HepG2 (cell line): ENCODE results near the gene CRTC2. TPM values are rescaled to one million over a fixed set of nuclear protein-coding genes. Genes with fewer than 3 reads are reported as not detected.

Experiments
- CHD4 ChIP-seq: fragments of 200-600 bp; sonication (generic); IDR thresholded peaks from 2 replicates; pipeline ENCODE4 v1.7.0; 2017; ENCODE audit warnings: mild to moderate bottlenecking, low read length, borderline replicate concordance
- CREM ChIP-seq, 2 experiments: sonication (generic) in 1 of 2; formaldehyde crosslinking in 1 of 2; IDR thresholded peaks; 2 replicates each; pipeline versions ENCODE4 v1.4.0 to v1.6.1; 2016 to 2020; ENCODE audit warnings: antibody characterized with exemption in 1 of 2, mild to moderate bottlenecking in 1 of 2, missing genetic modification reagents in 1 of 2
- GABPB1 ChIP-seq: IDR thresholded peaks from 2 replicates; pipeline ENCODE4 v1.6.1; 2016; ENCODE audit warnings: mild to moderate bottlenecking, missing genetic modification reagents, moderate library complexity, missing compliant biosample characterization
- HNF4A ChIP-seq: sonication (generic); formaldehyde crosslinking; IDR thresholded peaks from 2 replicates; pipeline ENCODE4 v1.4.0; 2020; ENCODE audit warnings: missing genetic modification reagents
- HOXA7 ChIP-seq: sonication (generic); formaldehyde crosslinking; IDR thresholded peaks from 2 replicates; pipeline ENCODE4 v1.8.1; 2022; ENCODE audit warnings: mild to moderate bottlenecking, missing genetic modification reagents, moderate library complexity
- ISX ChIP-seq: sonication (generic); formaldehyde crosslinking; conservative IDR thresholded peaks from 2 replicates; pipeline ENCODE4 v1.5.0; 2020; ENCODE audit warnings: missing genetic modification reagents
- MBNL3 ChIP-seq: fragments of 250-450 bp; sonication (Bioruptor Pico); conservative IDR thresholded peaks from 2 replicates; pipeline ENCODE4 v1.8.0; 2022; ENCODE audit warnings: mild to moderate bottlenecking, inconsistent platforms
- MXD1 ChIP-seq: sonication (generic); formaldehyde crosslinking; IDR thresholded peaks from 2 replicates; pipeline ENCODE4 v1.4.0; 2020; ENCODE audit warnings: mild to moderate bottlenecking, missing genetic modification reagents
- RFX3 ChIP-seq: IDR thresholded peaks from 2 replicates; pipeline ENCODE4 v1.6.1; 2016; ENCODE audit warnings: missing biosample characterization, missing genetic modification reagents
- SP2 ChIP-seq: sonication (generic); formaldehyde crosslinking; IDR thresholded peaks from 2 replicates; pipeline ENCODE4 v1.5.1; 2020; ENCODE audit warnings: mild to moderate bottlenecking, missing genetic modification reagents
- TAF1 ChIP-seq: sonication (generic); formaldehyde crosslinking; IDR thresholded peaks from 2 replicates; pipeline ENCODE4 v1.4.0; 2020; ENCODE audit warnings: missing genetic modification reagents
- TCF12 ChIP-seq, 2 experiments: fragments of 450-650 bp in 1 of 2; sonication (generic) in 1 of 2; formaldehyde crosslinking in 1 of 2; IDR thresholded peaks; 2 replicates each; pipeline versions ENCODE4 v1.6.1 to v1.8.0; 2017 to 2022; ENCODE audit warnings: antibody characterized with exemption in 1 of 2, mild to moderate bottlenecking in 1 of 2, missing genetic modification reagents in 1 of 2, moderate library complexity in 1 of 2
- YEATS2 ChIP-seq: sonication (generic); formaldehyde crosslinking; IDR thresholded peaks from 2 replicates; pipeline ENCODE4 v1.4.0; 2020; ENCODE audit warnings: missing genetic modification reagents, borderline replicate concordance
- ZKSCAN5 ChIP-seq: sonication (generic); formaldehyde crosslinking; IDR thresholded peaks from 2 replicates; pipeline ENCODE4 v1.5.1; 2020; ENCODE audit warnings: mild to moderate bottlenecking, missing genetic modification reagents
- ZNF180 ChIP-seq: sonication (generic); formaldehyde crosslinking; IDR thresholded peaks from 2 replicates; pipeline ENCODE4 v1.4.0; 2020; ENCODE audit warnings: low read depth, missing genetic modification reagents, borderline replicate concordance
- ZNF264 ChIP-seq: sonication (generic); formaldehyde crosslinking; IDR thresholded peaks from 2 replicates; pipeline ENCODE4 v1.4.0; 2020; ENCODE audit warnings: missing genetic modification reagents
- ZNF329 ChIP-seq: sonication (generic); formaldehyde crosslinking; IDR thresholded peaks from 2 replicates; pipeline ENCODE4 v1.9.0; 2021; ENCODE audit warnings: low read depth, mild to moderate bottlenecking, missing genetic modification reagents
- ZNF557 ChIP-seq: sonication (generic); formaldehyde crosslinking; IDR thresholded peaks from 2 replicates; pipeline ENCODE4 v1.4.0; 2020; ENCODE audit warnings: missing genetic modification reagents
- ZNF644 ChIP-seq: IDR thresholded peaks from 2 replicates; pipeline ENCODE4 v1.6.1; 2016; ENCODE audit warnings: low read depth
- ZNF7 ChIP-seq: IDR thresholded peaks from 2 replicates; pipeline ENCODE4 v1.6.1; 2016; ENCODE audit warnings: missing biosample characterization, missing genetic modification reagents
- ZNF746 ChIP-seq: sonication (generic); formaldehyde crosslinking; IDR thresholded peaks from 2 replicates; pipeline ENCODE4 v1.8.0; 2022; ENCODE audit warnings: mild to moderate bottlenecking, missing genetic modification reagents
- polyA plus RNA-seq, 8 experiments: library from polyadenylated mRNA; depleted of rRNA in 3 of 8; stranded (reverse) in 7 of 8; unstranded in 1 of 8; fragments of >200 nt; fragmentation: Illumina TruSeq in 4 of 8; extraction: Trizol in 4 of 8; gene quantifications; 2 replicates each; pipeline versions ENCODE4 v1.2.1 to v1.2.3, GENCODE V29; 2011 to 2016; ENCODE audit warnings: low read depth in 4 of 8, missing spikeins in 1 of 8, mixed read lengths in 1 of 8; ENCODE audit not compliant: insufficient read depth in 1 of 8
- total RNA-seq, 5 experiments: library from RNA; depleted of rRNA; stranded (reverse); fragments of >200 nt; fragmentation: Illumina TruSeq; extraction: Trizol; gene quantifications; 2 replicates each; pipeline ENCODE4 v1.2.3, GENCODE V29; 2016; ENCODE audit warnings: low read depth in 1 of 5
- TF ChIP-seq, protein P1 (sequence below): sonication (generic); formaldehyde crosslinking; IDR thresholded peaks from 2 replicates; pipeline ENCODE4 v1.4.0; 2020; ENCODE audit warnings: missing genetic modification reagents
- TF ChIP-seq, protein P2 (sequence below): sonication (generic); formaldehyde crosslinking; IDR thresholded peaks from 2 replicates; pipeline ENCODE4 v1.4.0; 2020; ENCODE audit warnings: missing genetic modification reagents; ENCODE audit errors: not compliant biosample characterization

CRTC2 gene
- total and polyA plus RNA-seq, 2 of the 13 experiments (the other 11 are each of a cell fraction or from before 2014, with no cell fraction given) = 6.1 to 26.7 TPM

- TF ChIP-seq, protein P1, sequence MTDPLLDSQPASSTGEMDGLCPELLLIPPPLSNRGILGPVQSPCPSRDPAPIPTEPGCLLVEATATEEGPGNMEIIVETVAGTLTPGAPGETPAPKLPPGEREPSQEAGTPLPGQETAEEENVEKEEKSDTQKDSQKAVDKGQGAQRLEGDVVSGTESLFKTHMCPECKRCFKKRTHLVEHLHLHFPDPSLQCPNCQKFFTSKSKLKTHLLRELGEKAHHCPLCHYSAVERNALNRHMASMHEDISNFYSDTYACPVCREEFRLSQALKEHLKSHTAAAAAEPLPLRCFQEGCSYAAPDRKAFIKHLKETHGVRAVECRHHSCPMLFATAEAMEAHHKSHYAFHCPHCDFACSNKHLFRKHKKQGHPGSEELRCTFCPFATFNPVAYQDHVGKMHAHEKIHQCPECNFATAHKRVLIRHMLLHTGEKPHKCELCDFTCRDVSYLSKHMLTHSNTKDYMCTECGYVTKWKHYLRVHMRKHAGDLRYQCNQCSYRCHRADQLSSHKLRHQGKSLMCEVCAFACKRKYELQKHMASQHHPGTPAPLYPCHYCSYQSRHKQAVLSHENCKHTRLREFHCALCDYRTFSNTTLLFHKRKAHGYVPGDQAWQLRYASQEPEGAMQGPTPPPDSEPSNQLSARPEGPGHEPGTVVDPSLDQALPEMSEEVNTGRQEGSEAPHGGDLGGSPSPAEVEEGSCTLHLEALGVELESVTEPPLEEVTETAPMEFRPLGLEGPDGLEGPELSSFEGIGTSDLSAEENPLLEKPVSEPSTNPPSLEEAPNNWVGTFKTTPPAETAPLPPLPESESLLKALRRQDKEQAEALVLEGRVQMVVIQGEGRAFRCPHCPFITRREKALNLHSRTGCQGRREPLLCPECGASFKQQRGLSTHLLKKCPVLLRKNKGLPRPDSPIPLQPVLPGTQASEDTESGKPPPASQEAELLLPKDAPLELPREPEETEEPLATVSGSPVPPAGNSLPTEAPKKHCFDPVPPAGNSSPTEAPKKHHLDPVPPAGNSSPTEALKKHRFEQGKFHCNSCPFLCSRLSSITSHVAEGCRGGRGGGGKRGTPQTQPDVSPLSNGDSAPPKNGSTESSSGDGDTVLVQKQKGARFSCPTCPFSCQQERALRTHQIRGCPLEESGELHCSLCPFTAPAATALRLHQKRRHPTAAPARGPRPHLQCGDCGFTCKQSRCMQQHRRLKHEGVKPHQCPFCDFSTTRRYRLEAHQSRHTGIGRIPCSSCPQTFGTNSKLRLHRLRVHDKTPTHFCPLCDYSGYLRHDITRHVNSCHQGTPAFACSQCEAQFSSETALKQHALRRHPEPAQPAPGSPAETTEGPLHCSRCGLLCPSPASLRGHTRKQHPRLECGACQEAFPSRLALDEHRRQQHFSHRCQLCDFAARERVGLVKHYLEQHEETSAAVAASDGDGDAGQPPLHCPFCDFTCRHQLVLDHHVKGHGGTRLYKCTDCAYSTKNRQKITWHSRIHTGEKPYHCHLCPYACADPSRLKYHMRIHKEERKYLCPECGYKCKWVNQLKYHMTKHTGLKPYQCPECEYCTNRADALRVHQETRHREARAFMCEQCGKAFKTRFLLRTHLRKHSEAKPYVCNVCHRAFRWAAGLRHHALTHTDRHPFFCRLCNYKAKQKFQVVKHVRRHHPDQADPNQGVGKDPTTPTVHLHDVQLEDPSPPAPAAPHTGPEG (CRISPR knock-in tag) = no peak; the same call in 1 of the 2 replicates
- TF ChIP-seq, protein P2, sequence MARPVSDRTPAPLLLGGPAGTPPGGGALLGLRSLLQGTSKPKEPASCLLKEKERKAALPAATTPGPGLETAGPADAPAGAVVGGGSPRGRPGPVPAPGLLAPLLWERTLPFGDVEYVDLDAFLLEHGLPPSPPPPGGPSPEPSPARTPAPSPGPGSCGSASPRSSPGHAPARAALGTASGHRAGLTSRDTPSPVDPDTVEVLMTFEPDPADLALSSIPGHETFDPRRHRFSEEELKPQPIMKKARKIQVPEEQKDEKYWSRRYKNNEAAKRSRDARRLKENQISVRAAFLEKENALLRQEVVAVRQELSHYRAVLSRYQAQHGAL (CRISPR knock-in tag) = peak; percentile 59
- peak; percentile 10; the same call in 1 of the 2 replicates for TF ChIP-seq HNF4A
- peak; percentile 89 for TF ChIP-seq MXD1 (CRISPR knock-in tag)
- TF ChIP-seq YEATS2 (CRISPR knock-in tag) = 0 out of 2 replicates have a peak, but pooled peaks have one; percentile 49
- TF ChIP-seq TCF12 (IDR thresholded peaks at IDR 0.05) = no peak
- TF ChIP-seq TCF12 (CRISPR knock-in tag; IDR thresholded peaks at IDR 0.05) = peak; percentile 77; the same call in 1 of the 2 replicates
- peak; percentile 61; the same call in 1 of the 2 replicates for TF ChIP-seq SP2 (CRISPR knock-in tag)
- no peak for TF ChIP-seq ZKSCAN5 (CRISPR knock-in tag)
- TF ChIP-seq ZNF644 (CRISPR knock-in tag) = no peak
- TF ChIP-seq CHD4 = no peak
- TF ChIP-seq ISX (CRISPR knock-in tag) = 0 out of 2 replicates have a peak, but pooled peaks have one; percentile 58
- peak; percentile 81 for TF ChIP-seq CREM (IDR thresholded peaks at IDR 0.05)
- TF ChIP-seq CREM (CRISPR knock-in tag; IDR thresholded peaks at IDR 0.05) = no peak
- TF ChIP-seq RFX3 (CRISPR knock-in tag) = no peak
- no peak for TF ChIP-seq ZNF746 (CRISPR knock-in tag)
- TF ChIP-seq ZNF7 (CRISPR knock-in tag) = no peak
- no peak for TF ChIP-seq HOXA7
- TF ChIP-seq ZNF557 (CRISPR knock-in tag) = no peak
- no peak for TF ChIP-seq MBNL3 (CRISPR knock-in tag)
- TF ChIP-seq GABPB1 (CRISPR knock-in tag) = peak; percentile 86
- TF ChIP-seq ZNF329 (CRISPR knock-in tag) = no peak
- TF ChIP-seq ZNF180 (CRISPR knock-in tag) = 0 out of 2 replicates have a peak, but pooled peaks have one; percentile 14
- no peak for TF ChIP-seq ZNF264 (CRISPR knock-in tag)
- TF ChIP-seq TAF1 = peak; percentile 88
These were observed 19.1 kb upstream of the CRTC2 start, which contains the start of gene JTB (continued) for GRCh38 chr1:153977250-153978240.
